T-cell (primary cell): ENCODE data around the gene SPDYE4. TPM values are rescaled to one million over a fixed set of nuclear protein-coding genes. Genes with fewer than 3 reads are reported as not detected.

Experiments
- ATAC-seq, 4 experiments: fragments of 200-7000 bp in 3 of 4; fragments of 150-1000 bp in 1 of 4; cut with Tn5 transposase; replicated peaks in 1 of 4; 1 replicate in 3 of 4; 2 replicates in 1 of 4; pipeline ENCODE4 v1.10.0; 2021; ENCODE audit warnings: moderate library complexity in 3 of 4, mild to moderate bottlenecking in 2 of 4, moderate number of reproducible peaks in 1 of 4
- CTCF ChIA-PET, 2 donors: fragments of 300-600 bp; sonication (Branson Sonifier 250); formaldehyde crosslinking; loops; one replicate each; lab custom pipeline; 2022; ENCODE audit warnings: antibody characterized with exemption in 2 of 2; lab: Charles Lee
- POLR2A ChIA-PET, 2 donors: fragments of 300-600 bp; sonication (Branson Sonifier 250); formaldehyde crosslinking; loops; one replicate each; lab custom pipeline; 2022; ENCODE audit warnings: antibody characterized with exemption in 2 of 2; lab: Charles Lee
- DNase-seq, 35 experiments: peaks; one replicate each; pipeline versions ENCODE4 v3.0.0 to v3.0.0-alpha.2; 2013 to 2023
- H3K27ac ChIP-seq: one replicate; pipeline ENCODE4 v1.5.1; 2013; ENCODE audit warnings: low read length
- H3K27me3 ChIP-seq, 2 experiments: replicated peaks in 1 of 2; 1 replicate in 1 of 2; 2 replicates in 1 of 2; pipeline versions ENCODE4 v1.6.1 to v1.7.0; 2013; ENCODE audit warnings: low read length in 1 of 2, mixed read lengths in 1 of 2; ENCODE audit not compliant: control insufficient read depth in 2 of 2, insufficient read depth in 2 of 2; ENCODE audit errors: extremely low read depth in 1 of 2
- H3K36me3 ChIP-seq, 2 donors: 1 replicate in 1 of 2; 2 replicates in 1 of 2; pipeline versions ENCODE4 v1.6.1 to v1.7.0; 2013; ENCODE audit warnings: low read length in 1 of 2; ENCODE audit not compliant: control insufficient read depth in 2 of 2, insufficient read depth in 1 of 2; ENCODE audit errors: extremely low read depth in 1 of 2
- H3K4me1 ChIP-seq, 2 experiments: 1 replicate in 1 of 2; 2 replicates in 1 of 2; pipeline versions ENCODE4 v1.6.1 to v1.7.0; 2013; ENCODE audit warnings: low read length in 2 of 2, mixed read lengths in 1 of 2; ENCODE audit not compliant: insufficient read depth in 2 of 2, control insufficient read depth in 1 of 2; ENCODE audit errors: extremely low read depth in 1 of 2
- H3K4me3 ChIP-seq, 2 donors: 1 replicate in 1 of 2; 2 replicates in 1 of 2; pipeline versions ENCODE4 v1.5.1 to v1.7.0; 2013; ENCODE audit warnings: mild to moderate bottlenecking in 2 of 2, low read length in 1 of 2, moderate library complexity in 1 of 2; ENCODE audit not compliant: control insufficient read depth in 1 of 2; ENCODE audit errors: extremely low read depth in 1 of 2
- H3K9me3 ChIP-seq: 2 replicates; pipeline ENCODE4 v1.7.0; 2013
- H3K27ac Mint-ChIP-seq, 2 donors: one replicate each; pipeline ENCODE4 v1.8.0; 2020 to 2021; ENCODE audit warnings: mild to moderate bottlenecking in 2 of 2, mixed read lengths in 2 of 2
- H3K27me3 Mint-ChIP-seq, 2 donors: one replicate each; pipeline ENCODE4 v1.8.0; 2021 to 2022; ENCODE audit warnings: mixed read lengths in 2 of 2
- H3K36me3 Mint-ChIP-seq: one replicate; pipeline ENCODE4 v1.8.0; 2021; ENCODE audit warnings: mixed read lengths
- H3K4me1 Mint-ChIP-seq, 3 donors: one replicate each; pipeline ENCODE4 v1.8.0; 2020 to 2022; ENCODE audit warnings: mixed read lengths in 3 of 3, mild to moderate bottlenecking in 1 of 3
- H3K4me3 Mint-ChIP-seq, 3 donors: one replicate each; pipeline ENCODE4 v1.8.0; 2020 to 2022; ENCODE audit warnings: mild to moderate bottlenecking in 3 of 3, mixed read lengths in 3 of 3, moderate library complexity in 3 of 3
- H3K9me3 Mint-ChIP-seq, 3 donors: one replicate each; pipeline ENCODE4 v1.8.0; 2020 to 2022; ENCODE audit warnings: mixed read lengths in 3 of 3
- WGBS: methylation state at CpG from one replicate; pipeline ENCODE4 v1.1.5; 2013; ENCODE audit warnings: missing lambda C conversion rate; ENCODE audit not compliant: insufficient coverage; 5-methylcytosine and 5-hydroxymethylcytosine counted together
- total RNA-seq, 35 experiments: library from RNA in 6 of 35; stranded (reverse) in 6 of 35; fragments of 120-200 nt in 1 of 35; gene quantifications; one replicate each; pipeline versions ENCODE4 v1.2.1 to v1.2.4 and lab custom pipeline; 2013 to 2026

Gene SPDYE4
- total RNA-seq, 5 donors from 2014 or later (not counting 1 experiment from before 2014, with no cell fraction given) = not detected

- peak overlapping the region; percentile 82 for H3K27ac ChIP-seq
- POLR2A ChIA-PET = interaction anchor here (0.5 to 0.7 kb wide), 3 partner anchors 149 to 673 kb away, joined by 3 read pairs; no protein-coding TSS in a partner anchor
- ATAC-seq = peak; percentile 82 to 88 (median 84)
- H3K4me3 ChIP-seq = peak overlapping the region; percentile 73 to 78
- H3K27me3 ChIP-seq = peaks cover 0 to 3% of the 10 kb centered on the region in 2 experiments
- WGBS = under 1% methylated on average over 54 of the region's 70 CpGs
- no peaks in the 10 kb centered on the region for H3K9me3 ChIP-seq
- DNase-seq = peak; percentile 32 to 88 (median 68)
- H3K27me3 Mint-ChIP-seq = no peaks in the 10 kb centered on the region
- peak overlapping the region; percentile 89 to 91 for H3K27ac Mint-ChIP-seq
- CTCF ChIA-PET = interaction anchor here (0.5 to 1.9 kb wide), 11 partner anchors 11 to 395 kb away, joined by 3 to 9 read pairs (median 4); partner anchors contain the start of gene NDEL1 (in 1 of the 2)
- no peaks in the 10 kb centered on the region for H3K36me3 Mint-ChIP-seq
- peaks cover 0 to 24% of the 10 kb centered on the region in 2 experiments for H3K4me1 ChIP-seq
- no peaks in the 10 kb centered on the region for H3K36me3 ChIP-seq
- no peaks in the 10 kb centered on the region for H3K9me3 Mint-ChIP-seq
- peaks cover 10 to 28% (median 26%) of the 10 kb centered on the region in 3 donors for H3K4me1 Mint-ChIP-seq
- H3K4me3 Mint-ChIP-seq = peak overlapping the region; percentile 85 to 92 (median 87)
Observed at GRCh38 chr17:8745586-8746500, 12.5 kb downstream of the SPDYE4 start.

GRCh38 chr17:8744086-8744785 lies 14.1 kb downstream of the SPDYE4 start:
- no peaks in the 10 kb centered on the region for H3K36me3 ChIP-seq
- peak overlapping the region; percentile 63 to 76 for H3K27ac Mint-ChIP-seq
- ATAC-seq (no peak), DNase-seq (peak in 1 of 35 experiments; percentile 8)
- H3K9me3 ChIP-seq = no peaks in the 10 kb centered on the region
- peak overlapping the region; percentile 82 for H3K27ac ChIP-seq
- ChIA-PET POLR2A (no interaction called here), CTCF (no interaction called here)
- H3K27me3 Mint-ChIP-seq = no peaks in the 10 kb centered on the region
- H3K4me3 Mint-ChIP-seq = peak overlapping the region; percentile 71 to 92 (median 87)
- no peak overlapping the region for H3K4me3 ChIP-seq
- WGBS = 92% methylated on average over 8 of the region's 15 CpGs
- peaks cover 21 to 39% (median 37%) of the 10 kb centered on the region in 3 donors for H3K4me1 Mint-ChIP-seq
- peaks cover 0 to 38% of the 10 kb centered on the region in 2 experiments for H3K4me1 ChIP-seq
- H3K27me3 ChIP-seq = peaks cover 0 to 6% of the 10 kb centered on the region in 2 experiments
- H3K36me3 Mint-ChIP-seq = no peaks in the 10 kb centered on the region
- H3K9me3 Mint-ChIP-seq = no peaks in the 10 kb centered on the region

GRCh38 chr17:8742819-8743218 lies 15.5 kb downstream of the SPDYE4 start:
- no peaks in the 10 kb centered on the region for H3K36me3 ChIP-seq
- ChIA-PET POLR2A (no interaction called here), CTCF (no interaction called here)
- ATAC-seq (no peak), DNase-seq (no peak)
- Mint-ChIP-seq H3K4me1 (peaks cover 18 to 36% (median 31%) of the 10 kb centered on the region in 3 donors), H3K27me3 (no peaks in the 10 kb centered on the region), H3K9me3 (no peaks in the 10 kb centered on the region), H3K4me3 (no peak overlapping the region), H3K27ac (peak overlapping the region in 1 of 2 donors; percentile 55), H3K36me3 (no peaks in the 10 kb centered on the region)
- peaks cover 0 to 38% of the 10 kb centered on the region in 2 experiments for H3K4me1 ChIP-seq
- no peaks in the 10 kb centered on the region for H3K9me3 ChIP-seq
- no peak overlapping the region for H3K4me3 ChIP-seq
- 77% methylated on average over 6 of the region's 8 CpGs for WGBS
- H3K27ac ChIP-seq = no peak overlapping the region
- peaks cover 0 to 6% of the 10 kb centered on the region in 2 experiments for H3K27me3 ChIP-seq

DNA sequence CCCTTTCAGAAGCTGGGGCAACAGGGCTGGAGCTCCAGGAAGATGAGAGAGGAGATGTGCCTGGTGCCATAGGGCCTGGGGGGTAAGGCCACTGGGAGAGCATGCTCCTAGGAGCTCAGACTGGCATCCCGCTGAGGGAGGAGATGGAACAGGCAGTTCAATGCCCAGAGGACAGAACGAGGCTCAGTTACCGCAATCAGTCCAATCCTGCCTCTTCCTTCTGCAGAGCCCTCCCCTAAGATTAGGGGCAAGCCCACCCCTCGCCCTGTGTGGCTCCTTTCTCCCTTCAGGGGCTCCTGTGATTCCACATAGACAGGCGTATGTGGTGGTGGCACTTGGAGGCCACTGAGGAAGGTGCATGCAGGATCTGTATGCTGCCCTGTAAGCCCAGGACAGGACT lies 16.1 kb downstream of the SPDYE4 start:
- peaks cover 0 to 6% of the 10 kb centered on the region in 2 experiments for H3K27me3 ChIP-seq
- ChIA-PET CTCF (no interaction called here), POLR2A (no interaction called here)
- no peak overlapping the region for H3K4me3 Mint-ChIP-seq
- peak overlapping the region in 1 of 2 donors; percentile 55 for H3K27ac Mint-ChIP-seq
- peaks cover 0 to 38% of the 10 kb centered on the region in 2 experiments for H3K4me1 ChIP-seq
- no peak overlapping the region for H3K27ac ChIP-seq
- no peaks in the 10 kb centered on the region for H3K9me3 ChIP-seq
- no peaks in the 10 kb centered on the region for H3K27me3 Mint-ChIP-seq
- no peaks in the 10 kb centered on the region for H3K9me3 Mint-ChIP-seq
- no peaks in the 10 kb centered on the region for H3K36me3 Mint-ChIP-seq
- H3K36me3 ChIP-seq = no peaks in the 10 kb centered on the region
- no peak overlapping the region for H3K4me3 ChIP-seq
- no peak for ATAC-seq
- peaks cover 18 to 35% (median 28%) of the 10 kb centered on the region in 3 donors for H3K4me1 Mint-ChIP-seq
- WGBS = no CpG with 5 or more reads among the region's 5 CpGs
- DNase-seq = no peak

DNA sequence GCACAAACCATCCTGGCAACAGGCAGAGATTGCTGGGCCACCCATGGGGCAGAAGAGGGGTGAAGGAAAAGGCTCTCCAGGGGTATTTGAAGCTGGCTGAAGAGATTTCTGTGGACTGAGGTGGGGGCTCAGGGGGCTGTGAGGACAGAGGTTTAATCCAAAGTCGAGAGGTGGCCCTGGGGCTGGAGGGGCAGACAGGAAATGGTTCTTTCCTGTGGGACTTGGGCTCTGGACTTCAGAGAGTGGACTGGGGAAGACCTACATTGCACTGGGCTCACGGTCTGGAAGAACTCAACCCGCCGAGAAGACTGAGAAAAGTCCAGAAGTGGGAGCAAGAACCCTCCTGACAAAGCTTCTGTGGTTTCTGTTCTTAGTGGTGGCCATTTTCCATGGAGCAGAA lies 16.6 kb downstream of the SPDYE4 start:
- Mint-ChIP-seq H3K36me3 (no peaks in the 10 kb centered on the region), H3K4me3 (peak overlapping the region in 1 of 3 donors; percentile 82), H3K4me1 (peaks cover 18 to 33% (median 28%) of the 10 kb centered on the region in 3 donors), H3K27me3 (no peaks in the 10 kb centered on the region), H3K27ac (peak overlapping the region in 1 of 2 donors; percentile 2), H3K9me3 (no peaks in the 10 kb centered on the region)
- no peak overlapping the region for H3K4me3 ChIP-seq
- H3K9me3 ChIP-seq = no peaks in the 10 kb centered on the region
- H3K4me1 ChIP-seq = peaks cover 0 to 38% of the 10 kb centered on the region in 2 experiments
- no peaks in the 10 kb centered on the region for H3K36me3 ChIP-seq
- no peak overlapping the region for H3K27ac ChIP-seq
- CTCF ChIA-PET = interaction anchor here in 1 of 2 donors (0.6 kb wide), 1 partner anchor 61 kb away, joined by 3 read pairs; no protein-coding TSS in a partner anchor
- ATAC-seq (no peak), DNase-seq (no peak)
- H3K27me3 ChIP-seq = peaks cover 0 to 6% of the 10 kb centered on the region in 2 experiments
- POLR2A ChIA-PET = interaction anchor here in 1 of 2 donors (0.6 kb wide), 1 partner anchor 261 kb away, joined by 5 read pairs; no protein-coding TSS in a partner anchor
- 83% methylated on average over 4 of the region's 4 CpGs for WGBS

DNA sequence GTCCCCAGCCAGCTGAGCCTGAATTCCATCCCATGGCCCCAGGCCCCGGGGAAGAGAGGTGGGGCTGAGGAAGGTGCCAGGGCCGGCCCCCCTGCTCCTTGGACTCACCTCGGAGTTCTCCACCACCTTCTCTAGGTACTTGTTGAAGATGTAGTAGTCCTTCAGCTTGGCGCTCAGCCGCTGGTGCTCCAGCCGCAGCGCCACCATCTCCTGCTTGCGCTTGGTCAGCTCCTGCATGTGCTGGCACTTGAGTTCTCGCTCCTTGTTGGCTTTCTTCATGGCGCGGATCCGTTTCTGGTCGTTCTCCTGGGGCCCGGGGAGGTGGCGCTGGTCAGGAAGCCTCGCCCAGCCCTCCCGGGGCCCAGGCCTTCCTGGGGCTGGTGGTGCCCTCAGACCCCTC lies 17.0 kb downstream of the SPDYE4 start:
- WGBS = 94% methylated on average over 9 of the region's 17 CpGs
- ChIA-PET CTCF (interaction anchor here in 1 of 2 donors (0.6 kb wide), 1 partner anchor 60 kb away, joined by 3 read pairs; no protein-coding TSS in a partner anchor), POLR2A (interaction anchor here in 1 of 2 donors (0.6 kb wide), 1 partner anchor 261 kb away, joined by 5 read pairs; no protein-coding TSS in a partner anchor)
- Histone ChIP-seq H3K36me3 (no peaks in the 10 kb centered on the region), H3K4me1 (peaks cover 0 to 35% of the 10 kb centered on the region in 2 experiments), H3K4me3 (no peak overlapping the region), H3K9me3 (no peaks in the 10 kb centered on the region), H3K27me3 (peaks cover 0 to 7% of the 10 kb centered on the region in 2 experiments), H3K27ac (no peak overlapping the region)
- H3K27ac Mint-ChIP-seq = no peak overlapping the region
- no peaks in the 10 kb centered on the region for H3K27me3 Mint-ChIP-seq
- no peaks in the 10 kb centered on the region for H3K36me3 Mint-ChIP-seq
- H3K9me3 Mint-ChIP-seq = no peaks in the 10 kb centered on the region
- ATAC-seq (no peak), DNase-seq (no peak)
- H3K4me1 Mint-ChIP-seq = peaks cover 18 to 30% (median 26%) of the 10 kb centered on the region in 3 donors
- peak overlapping the region in 1 of 3 donors; percentile 82 for H3K4me3 Mint-ChIP-seq
